RWPE2 (cell line): Measurements from ENCODE around the gene GATD1.

Source experiments
- ATAC-seq: fragments of 200-7000 bp; cut with Tn5 transposase; 3 replicates; pipeline ENCODE4 v1.9.1; 2021; ENCODE audit warnings: low read depth
- DNase-seq: peaks from one replicate; pipeline ENCODE4 v3.0.0-alpha.2; 2020; ENCODE audit warnings: low spot score
- H3K27ac ChIP-seq: fragments of 450-650 bp; 2 replicates; pipeline ENCODE4 v1.5.1; 2017; ENCODE audit warnings: mild to moderate bottlenecking; ENCODE audit not compliant: poor library complexity, severe bottlenecking
- H3K27me3 ChIP-seq: fragments of 250-450 bp; sonication (Bioruptor Pico); 2 replicates; pipeline ENCODE4 v1.5.1; 2021; ENCODE audit warnings: mild to moderate bottlenecking, moderate library complexity; ENCODE audit not compliant: insufficient read depth, poor library complexity, severe bottlenecking
- H3K36me3 ChIP-seq: fragments of 250-450 bp; sonication (Bioruptor Pico); 2 replicates; pipeline ENCODE4 v1.5.1; 2020; ENCODE audit warnings: low read depth, mild to moderate bottlenecking, moderate library complexity
- H3K4me1 ChIP-seq: fragments of 250-450 bp; sonication (Bioruptor Pico); 2 replicates; pipeline ENCODE4 v1.5.1; 2021; ENCODE audit warnings: mild to moderate bottlenecking, moderate library complexity; ENCODE audit not compliant: insufficient read depth, poor library complexity, severe bottlenecking
- H3K4me3 ChIP-seq: fragments of 250-450 bp; sonication (Bioruptor Pico); 2 replicates; pipeline ENCODE4 v1.5.1; 2021; ENCODE audit warnings: mild to moderate bottlenecking, moderate library complexity; ENCODE audit not compliant: severe bottlenecking
- H3K9me3 ChIP-seq: fragments of 250-450 bp; sonication (Bioruptor Pico); 2 replicates; pipeline ENCODE4 v1.5.1; 2021; ENCODE audit warnings: mild to moderate bottlenecking, moderate library complexity; ENCODE audit not compliant: severe bottlenecking
- CTCF ChIP-seq: fragments of 450-650 bp; IDR thresholded peaks from one replicate; pipeline ENCODE4 v1.5.1; 2017; ENCODE audit warnings: mild to moderate bottlenecking, moderate library complexity; ENCODE audit not compliant: poor library complexity, severe bottlenecking

GATD1 gene

GRCh38 chr11:763549-764321, 13.6 kb downstream of the GATD1 start:
- Histone ChIP-seq H3K27ac (peak overlapping the region; percentile 87), H3K36me3 (peaks cover 84% of the 10 kb centered on the region), H3K4me1 (peaks cover 16% of the 10 kb centered on the region), H3K27me3 (no peaks in the 10 kb centered on the region), H3K9me3 (no peaks in the 10 kb centered on the region), H3K4me3 (no peak overlapping the region)
- no peak for DNase-seq
- peak; percentile 4 for ATAC-seq
- no peak for TF ChIP-seq CTCF

GRCh38 chr11:763073-763463, 14.2 kb downstream of the GATD1 start:
- peaks cover 81% of the 10 kb centered on the region for H3K36me3 ChIP-seq
- H3K27me3 ChIP-seq, result no peaks in the 10 kb centered on the region
- peak overlapping the region; percentile 87 for H3K27ac ChIP-seq
- ATAC-seq, result peak; percentile 51
- no peak overlapping the region for H3K4me3 ChIP-seq
- H3K9me3 ChIP-seq, result no peaks in the 10 kb centered on the region
- peaks cover 16% of the 10 kb centered on the region for H3K4me1 ChIP-seq
- no peak for DNase-seq
- no peak for TF ChIP-seq CTCF

- peak; percentile 72 for DNase-seq
- peaks cover 84% of the 10 kb centered on the region for H3K36me3 ChIP-seq
Observed at GRCh38 chr11:762421-763072, 14.7 kb downstream of the GATD1 start.

GRCh38 chr11:761526-762108, 15.7 kb downstream of the GATD1 start:
- no peak for TF ChIP-seq CTCF
- peaks cover 87% of the 10 kb centered on the region for H3K36me3 ChIP-seq

More at GRCh38 chr11:762421-763072, 14.7 kb downstream of the GATD1 start:
- peak; percentile 62 for TF ChIP-seq CTCF
- Histone ChIP-seq H3K4me1 (peaks cover 16% of the 10 kb centered on the region), H3K27me3 (no peaks in the 10 kb centered on the region), H3K27ac (peak overlapping the region; percentile 87), H3K9me3 (no peaks in the 10 kb centered on the region), H3K4me3 (no peak overlapping the region)
- ATAC-seq, result peak; percentile 90

GRCh38 chr11:760236-760635, 17.1 kb downstream of the GATD1 start:
- Histone ChIP-seq H3K4me1 (peaks cover 16% of the 10 kb centered on the region), H3K4me3 (no peak overlapping the region), H3K36me3 (peaks cover 85% of the 10 kb centered on the region), H3K9me3 (no peaks in the 10 kb centered on the region), H3K27ac (no peak overlapping the region), H3K27me3 (no peaks in the 10 kb centered on the region)
- DNase-seq (no peak), ATAC-seq (no peak)
- TF ChIP-seq CTCF, result no peak

More at GRCh38 chr11:761526-762108, 15.7 kb downstream of the GATD1 start:
- peak overlapping the region; percentile 87 for H3K27ac ChIP-seq
- no peaks in the 10 kb centered on the region for H3K27me3 ChIP-seq
- H3K4me1 ChIP-seq, result peaks cover 16% of the 10 kb centered on the region
- ATAC-seq (no peak), DNase-seq (no peak)
- no peaks in the 10 kb centered on the region for H3K9me3 ChIP-seq
- H3K4me3 ChIP-seq, result no peak overlapping the region
